HG03159 (cell line): ENCODE results near the gene FYCO1.

Experiments
- ATAC-seq: cut with Tn5 transposase; IDR thresholded peaks from one replicate; pipeline ENCODE4 v1.9.1; 2021; ENCODE audit warnings: mild to moderate bottlenecking, moderate library complexity; ENCODE audit not compliant: unreplicated experiment

FYCO1 gene

DNA sequence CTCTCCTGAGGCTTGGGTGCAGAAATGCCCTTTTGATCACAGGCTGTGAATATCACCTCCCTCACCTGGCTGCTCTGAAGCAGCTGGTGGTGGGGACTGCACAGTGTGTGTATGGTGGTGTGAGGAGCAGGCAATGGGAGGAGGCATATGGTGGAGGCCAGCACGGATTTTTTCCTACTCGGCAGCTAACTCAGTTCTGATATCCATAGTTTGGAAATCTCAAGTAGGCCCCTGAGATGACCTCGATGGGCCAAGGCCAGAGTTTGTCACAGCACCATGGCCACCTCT, 73.6 kb downstream of the FYCO1 start:
- ATAC-seq: no peak

DNA sequence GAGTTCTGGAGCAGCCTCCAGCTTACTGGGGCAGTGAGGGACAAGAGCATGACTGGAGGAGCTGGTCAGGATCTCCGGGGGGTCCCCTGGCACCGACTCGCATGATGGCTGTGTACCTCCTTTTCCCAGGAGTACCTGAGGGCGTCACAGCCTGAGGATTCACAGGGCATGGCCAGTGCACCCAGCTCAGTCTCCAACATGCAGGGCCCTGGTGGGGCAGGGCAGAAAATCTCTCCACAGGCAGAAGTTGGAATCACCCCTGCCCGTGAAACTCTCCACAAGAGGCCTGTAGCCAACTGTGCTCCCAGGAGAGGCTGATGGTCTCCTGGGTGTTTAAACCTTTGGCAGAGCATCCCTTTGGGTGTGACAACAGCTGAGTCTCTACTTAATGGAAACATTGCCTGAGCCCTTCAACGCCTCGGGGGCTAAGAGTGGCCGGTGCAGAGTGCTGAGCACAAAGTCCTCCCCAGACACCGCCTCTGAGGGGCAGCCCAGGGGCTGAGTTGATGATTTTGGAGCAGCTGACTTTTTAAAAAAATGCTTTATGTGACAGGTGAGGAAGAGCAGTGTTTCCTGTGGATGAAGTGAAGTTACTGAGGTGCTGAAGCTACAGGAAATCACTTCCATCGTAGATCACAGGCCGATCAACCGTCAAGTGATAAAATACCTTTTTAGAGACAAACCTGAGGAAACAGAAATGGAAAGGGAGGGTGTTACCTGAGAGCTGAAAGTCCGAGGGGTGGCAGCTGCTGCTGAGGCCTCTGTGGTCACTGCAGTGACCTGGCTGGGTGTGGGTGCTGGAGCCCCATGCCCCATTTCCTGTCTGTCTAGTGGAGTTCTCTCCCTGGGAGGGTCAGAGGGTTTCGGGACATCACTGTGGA, 74.2 kb downstream of the FYCO1 start:
- ATAC-seq: no peak

DNA sequence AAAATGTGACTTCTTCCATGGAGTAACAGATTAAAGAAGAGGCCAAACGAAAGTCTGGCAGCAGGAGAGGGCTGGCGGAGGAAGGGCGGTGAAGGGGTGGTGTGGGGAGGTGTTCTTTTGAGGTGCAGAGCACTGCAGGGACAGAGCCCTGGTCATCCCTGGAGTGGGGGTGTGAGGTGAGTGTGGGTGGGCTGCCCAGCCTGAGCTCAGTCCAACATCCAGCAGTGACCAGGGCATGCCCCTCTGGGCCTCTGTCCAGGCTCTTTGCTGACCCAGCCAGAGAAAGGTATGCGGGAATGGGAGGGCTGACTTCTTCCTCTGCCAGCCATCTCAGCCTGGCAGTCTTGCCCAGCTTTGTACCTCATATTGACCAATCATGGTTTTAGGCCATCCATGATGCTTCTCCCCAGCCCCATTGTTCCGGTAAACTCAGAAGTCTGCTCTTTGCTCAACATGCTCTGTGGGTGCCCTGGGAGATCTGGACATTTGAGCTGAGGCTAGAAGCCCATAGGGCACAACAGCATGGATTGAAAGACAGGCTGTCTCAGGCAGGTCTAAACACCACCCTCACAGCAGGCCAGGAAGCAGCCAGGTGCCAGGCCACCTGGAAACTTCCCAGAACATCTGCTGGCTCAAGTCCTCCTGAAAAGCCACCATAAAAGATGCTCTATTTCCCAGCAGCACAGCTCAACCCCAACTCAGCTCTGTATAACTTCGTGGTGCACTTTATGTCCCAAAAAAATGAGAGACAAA, 78.3 kb downstream of the FYCO1 start:
- ATAC-seq: no peak

DNA sequence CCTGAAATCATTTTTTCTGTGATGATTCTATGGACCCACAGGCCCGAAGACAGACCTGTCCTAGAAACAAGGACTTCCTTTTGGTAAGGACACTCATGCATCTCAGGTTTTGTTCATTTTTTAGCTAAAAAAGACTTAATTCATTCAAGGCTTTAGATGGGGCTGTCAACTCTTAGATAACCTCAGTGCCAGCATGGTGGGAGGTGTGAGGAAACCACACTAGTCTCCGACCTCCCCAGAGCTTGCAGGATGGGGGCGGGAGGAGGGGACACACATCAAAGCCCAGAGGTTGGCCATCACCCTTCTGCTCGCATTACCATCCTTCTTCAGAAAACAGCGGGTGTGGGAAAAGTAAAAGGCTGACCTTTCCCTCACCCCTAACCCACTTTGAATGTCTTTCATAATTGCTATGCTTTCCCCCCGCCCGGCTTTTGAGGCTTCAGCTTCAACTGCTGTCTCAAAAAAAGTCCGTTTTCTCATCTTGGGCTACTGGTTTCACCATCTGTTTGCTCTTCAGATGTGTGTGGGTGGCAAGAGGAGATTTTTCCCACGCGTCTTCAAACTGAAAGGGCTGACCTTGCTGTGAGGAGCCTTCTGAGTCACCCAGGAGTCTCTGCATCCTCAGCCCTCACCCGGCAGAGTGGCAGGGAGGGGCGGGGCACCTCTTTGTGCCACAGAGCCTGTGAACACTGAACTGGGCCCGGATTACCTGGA, 79.9 kb downstream of the FYCO1 start:
- ATAC-seq: peak; percentile 81

DNA sequence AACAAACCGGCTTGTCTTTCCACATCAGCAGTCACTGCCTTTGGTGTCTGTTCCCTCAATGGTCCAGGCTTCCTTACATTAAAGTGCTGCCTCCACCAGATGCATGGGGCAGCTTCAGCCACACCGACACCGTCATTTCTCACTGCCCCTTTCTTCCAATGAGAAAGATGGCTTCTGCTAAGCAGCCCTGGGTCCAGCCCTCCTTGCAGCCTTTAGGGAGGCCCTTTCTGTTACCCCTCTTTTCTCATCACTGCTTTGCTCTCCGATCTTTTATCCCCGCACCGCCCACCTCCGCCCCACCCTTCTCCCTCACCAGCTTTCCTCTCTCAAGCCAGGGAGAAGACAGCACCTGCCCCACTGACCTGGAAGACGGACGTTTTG, 80.6 kb downstream of the FYCO1 start:
- no peak for ATAC-seq

DNA sequence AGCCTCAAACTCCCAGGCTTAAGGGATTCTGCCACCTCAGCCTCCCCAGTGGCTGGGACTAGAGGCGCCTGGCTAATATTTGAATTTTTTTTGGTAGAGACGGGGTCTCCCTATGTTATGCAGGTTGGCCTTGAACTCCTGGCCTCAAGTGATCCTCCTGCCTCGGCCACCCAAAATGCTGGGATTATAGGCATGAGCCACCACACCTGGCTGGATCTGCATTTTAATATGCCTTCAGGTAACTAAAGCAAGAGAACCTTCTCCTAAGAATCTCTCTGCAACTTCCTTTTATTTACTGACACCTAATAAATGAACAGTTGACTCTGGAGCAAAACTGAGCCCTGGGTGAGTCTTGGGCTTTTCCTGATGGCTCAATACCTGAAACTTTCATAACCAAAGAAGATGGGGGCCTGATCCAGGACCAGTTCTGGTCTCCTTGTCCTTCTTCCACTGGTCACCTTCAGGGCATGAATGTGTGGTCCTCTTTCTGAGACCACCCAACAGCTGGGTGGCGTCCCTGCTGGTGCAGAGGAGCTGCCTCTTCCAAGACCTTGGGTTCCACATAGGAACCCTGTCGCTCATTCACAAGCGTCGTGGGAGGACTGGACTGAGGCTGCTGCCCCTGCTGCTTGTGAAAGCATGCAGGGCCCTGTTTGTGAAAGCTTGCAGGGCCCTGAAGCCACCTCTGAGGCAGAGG, 81.1 kb downstream of the FYCO1 start:
- no peak for ATAC-seq

DNA sequence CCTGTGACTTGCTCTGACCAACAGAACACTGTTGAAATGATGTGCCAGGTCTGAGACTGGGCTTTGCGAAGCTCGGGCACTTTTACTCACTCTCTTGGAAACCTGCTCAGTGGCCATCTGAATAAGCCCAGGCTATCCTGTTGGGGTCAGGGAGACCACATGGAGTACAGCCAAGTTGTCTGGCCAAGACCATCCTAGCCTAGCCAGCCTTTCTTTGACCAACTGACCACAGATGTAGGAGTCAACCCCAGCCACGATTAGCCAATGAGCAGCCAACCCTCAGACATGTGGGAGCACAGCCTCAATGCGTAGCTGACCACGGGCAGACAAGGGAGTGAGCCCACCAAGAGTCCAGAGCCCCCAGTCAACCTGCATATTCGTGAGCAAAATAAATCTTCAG, 83.2 kb downstream of the FYCO1 start:
- no peak for ATAC-seq

DNA sequence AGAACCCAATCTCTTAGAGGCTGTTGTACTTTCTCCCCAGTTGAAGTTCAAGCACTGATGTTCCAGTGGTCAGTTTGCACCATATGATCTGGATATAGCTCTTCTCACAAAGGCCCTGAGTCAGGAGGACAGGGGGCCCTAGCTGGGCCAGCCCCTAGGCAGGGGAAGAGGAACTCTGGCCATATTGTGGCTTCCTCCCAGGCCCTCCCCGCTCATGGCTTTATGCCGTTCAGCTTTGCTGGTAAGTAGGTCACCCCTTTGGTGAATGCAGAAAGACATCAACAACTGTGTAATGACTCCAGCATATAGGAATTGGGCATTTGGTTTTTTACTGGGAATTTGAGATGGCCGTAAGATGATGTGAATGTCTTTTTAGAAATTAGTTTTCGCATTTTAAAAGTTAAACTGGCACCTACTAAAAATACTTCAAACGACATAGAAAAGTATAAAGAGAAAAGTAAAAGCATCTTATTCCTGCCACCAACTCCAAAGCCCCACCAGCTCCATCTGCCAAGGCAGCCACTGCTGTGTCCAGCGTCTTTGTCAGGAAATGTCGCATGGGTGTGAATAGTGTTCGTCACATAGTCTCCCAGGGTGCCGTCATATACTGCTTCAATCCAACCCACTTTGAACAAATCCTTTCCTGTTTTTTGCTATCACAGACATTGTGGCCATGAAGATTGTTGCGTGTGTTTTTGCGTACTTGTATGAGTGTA, 84.0 kb downstream of the FYCO1 start:
- no peak for ATAC-seq

DNA sequence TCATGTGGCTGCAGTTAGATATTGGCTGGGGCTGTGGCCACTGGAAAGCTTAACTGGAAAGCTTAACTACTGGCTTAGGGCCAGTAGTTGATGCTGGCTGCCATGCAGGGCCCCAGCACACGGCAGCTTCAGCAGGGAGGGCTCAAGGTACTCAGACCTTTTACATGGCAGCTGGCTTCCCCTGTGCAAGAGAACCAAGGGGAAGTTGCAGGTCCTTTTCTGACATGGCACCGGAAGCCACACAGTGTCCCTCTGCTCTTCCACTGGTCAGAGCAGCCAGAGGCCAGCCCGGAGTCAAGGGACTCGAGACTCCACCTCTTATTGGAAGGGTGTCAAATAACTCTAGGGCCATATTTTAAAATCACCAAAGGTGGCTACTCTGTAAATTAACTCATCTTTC, 84.7 kb downstream of the FYCO1 start:
- ATAC-seq: no peak

DNA sequence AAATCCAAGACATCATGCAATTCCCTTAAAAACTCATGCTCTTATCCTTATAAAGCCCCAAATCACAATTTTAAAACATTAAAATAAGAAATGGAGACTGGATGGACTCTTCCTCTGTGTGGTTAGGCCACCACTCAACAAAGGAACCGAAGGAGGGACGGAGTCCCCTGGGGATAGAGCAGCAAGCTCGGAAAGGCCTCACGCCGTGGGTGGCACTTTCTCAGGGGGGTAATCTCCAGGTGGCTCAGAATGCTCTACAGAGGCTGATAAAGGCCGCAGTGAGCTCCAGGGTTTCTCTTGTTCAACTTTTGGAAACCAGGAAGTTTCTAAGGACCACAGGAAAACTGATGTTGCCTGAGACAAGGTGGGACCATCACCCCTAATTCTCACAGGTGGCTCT, 86.1 kb downstream of the FYCO1 start:
- ATAC-seq: no peak

DNA sequence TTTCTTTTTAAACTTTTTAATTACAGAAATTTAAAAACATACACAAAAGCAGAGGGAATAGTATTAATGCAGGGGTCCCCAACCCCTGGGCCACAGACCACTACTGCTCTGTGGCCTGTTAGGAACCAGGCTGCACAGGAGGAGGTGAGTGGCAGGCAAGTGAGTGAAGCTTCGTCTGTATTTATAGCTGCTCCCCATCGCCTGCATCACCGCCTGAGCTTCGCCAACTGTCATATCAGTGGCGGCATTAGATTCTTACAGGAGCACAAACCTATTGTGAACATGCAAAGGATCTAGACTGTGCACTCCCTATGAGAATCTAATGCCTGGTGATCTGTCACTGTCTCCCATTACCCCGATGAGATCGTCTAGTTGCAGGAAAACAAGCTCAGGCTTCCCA, 86.9 kb downstream of the FYCO1 start:
- ATAC-seq: no peak

DNA sequence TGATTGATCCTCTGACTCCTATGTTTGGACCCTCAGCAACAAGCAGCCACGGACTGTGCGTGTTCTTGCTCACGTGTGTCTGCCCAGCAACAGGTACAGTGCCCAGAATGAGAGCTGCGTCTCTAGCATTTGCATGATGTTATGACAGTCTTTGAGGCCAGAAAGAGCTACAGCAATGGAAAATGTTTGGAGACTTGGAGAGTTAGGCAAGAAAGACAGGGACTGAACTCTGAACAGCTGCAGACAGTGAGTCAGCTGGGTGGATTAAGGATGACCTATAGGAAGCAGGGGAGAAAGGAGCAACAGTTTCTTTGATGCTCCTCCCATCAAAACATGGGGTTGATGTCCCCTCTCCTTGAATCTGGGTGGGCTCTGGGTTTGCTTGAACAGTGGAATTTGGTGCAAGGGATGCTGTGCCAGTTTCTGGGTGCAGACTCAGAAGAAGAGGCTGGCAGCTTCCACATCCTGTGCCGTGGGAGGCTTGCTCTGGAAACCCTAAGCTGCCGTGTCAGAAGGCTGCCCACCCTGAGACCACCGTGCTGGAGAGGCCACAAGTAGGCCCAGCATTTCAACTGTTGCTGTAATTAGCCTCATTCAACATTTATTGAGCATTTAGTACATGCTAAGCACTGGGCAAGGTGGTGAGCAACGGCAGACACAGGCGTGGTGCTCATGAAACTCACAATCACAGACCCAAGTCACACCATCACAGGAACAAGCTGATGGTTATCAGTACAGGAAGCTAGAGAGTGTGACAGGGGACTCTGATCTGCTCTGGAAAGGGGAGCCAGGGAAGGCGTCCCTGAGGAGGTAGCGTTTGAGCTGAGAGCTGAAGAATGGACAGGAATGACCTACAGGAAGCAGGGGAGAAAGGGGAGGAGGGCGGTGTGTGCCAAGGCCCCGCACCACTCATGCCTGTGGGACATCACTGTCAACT, 87.6 kb downstream of the FYCO1 start:
- no peak for ATAC-seq

DNA sequence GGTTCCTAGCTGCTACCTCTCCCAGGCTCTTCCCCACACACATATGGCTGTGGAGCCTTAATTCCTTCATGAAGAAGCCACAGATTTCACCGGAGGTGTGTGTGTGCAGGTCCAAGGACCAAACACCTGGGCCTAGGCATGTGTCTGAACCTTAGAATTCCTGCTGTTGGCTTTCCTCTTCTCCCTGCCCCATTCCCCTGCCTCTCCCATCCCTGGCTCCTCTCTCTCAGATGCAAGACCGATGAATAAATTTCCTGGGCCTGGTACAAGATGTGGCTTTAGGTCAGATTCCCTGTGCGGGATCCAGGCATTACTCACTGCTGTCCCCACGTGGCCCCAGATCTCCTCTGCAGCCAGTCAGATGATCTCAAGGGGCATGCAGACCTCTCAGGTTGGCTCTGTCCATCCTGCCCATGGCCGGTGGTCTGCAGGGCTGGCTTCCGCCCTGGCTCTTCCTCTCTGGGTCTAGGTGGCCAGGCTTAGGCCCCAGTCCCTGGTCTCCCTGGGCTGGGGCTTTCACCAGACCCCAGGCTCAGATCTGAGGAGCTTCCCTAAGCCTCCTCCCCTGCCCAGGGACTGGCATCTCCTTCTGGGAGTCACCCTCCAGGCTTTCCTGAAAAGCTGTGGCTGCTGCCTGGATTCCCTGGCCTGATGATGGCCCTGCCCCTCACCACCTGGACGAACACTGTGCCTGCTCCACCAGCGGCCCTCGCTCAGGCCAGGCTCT, 88.8 kb downstream of the FYCO1 start:
- ATAC-seq: no peak

DNA sequence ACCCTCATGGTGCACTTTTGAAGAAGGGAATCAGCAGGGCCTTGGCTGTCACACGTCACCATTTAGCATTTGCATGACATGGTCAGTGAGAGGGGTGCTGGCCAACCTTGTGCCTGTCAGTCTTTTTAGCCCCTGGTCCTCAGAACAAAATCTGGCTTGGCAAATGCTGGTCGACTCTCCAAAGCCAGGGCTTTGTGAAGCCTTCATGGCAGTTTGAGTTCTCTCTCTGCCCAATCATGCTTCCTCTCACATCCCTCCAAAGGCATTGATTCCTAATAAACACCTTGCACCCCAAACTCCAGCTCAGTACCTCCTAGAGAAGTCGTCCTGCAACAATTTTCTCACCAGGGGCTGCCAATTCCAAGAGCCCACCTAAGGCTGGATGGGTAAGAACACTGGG, 89.9 kb downstream of the FYCO1 start:
- no peak for ATAC-seq

DNA sequence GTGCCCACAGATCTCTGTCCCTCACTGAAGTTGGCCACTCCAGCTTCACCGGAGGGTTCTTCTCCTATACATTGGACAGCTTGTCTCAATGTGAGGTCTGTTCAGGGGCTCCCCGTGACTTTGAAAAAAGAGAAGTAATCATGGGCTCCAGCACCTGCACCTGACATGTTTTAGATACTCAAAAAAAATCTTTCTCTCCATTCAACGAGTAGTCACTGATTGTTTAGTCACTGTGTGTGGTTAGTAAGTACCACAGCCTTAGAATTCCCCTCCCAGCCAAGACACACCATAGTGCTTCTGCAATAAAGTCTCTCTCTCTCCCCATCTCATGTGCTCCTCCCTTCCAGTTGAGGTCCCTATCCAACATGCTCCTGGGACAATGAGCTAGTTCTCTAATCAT, 90.7 kb downstream of the FYCO1 start:
- no peak for ATAC-seq

DNA sequence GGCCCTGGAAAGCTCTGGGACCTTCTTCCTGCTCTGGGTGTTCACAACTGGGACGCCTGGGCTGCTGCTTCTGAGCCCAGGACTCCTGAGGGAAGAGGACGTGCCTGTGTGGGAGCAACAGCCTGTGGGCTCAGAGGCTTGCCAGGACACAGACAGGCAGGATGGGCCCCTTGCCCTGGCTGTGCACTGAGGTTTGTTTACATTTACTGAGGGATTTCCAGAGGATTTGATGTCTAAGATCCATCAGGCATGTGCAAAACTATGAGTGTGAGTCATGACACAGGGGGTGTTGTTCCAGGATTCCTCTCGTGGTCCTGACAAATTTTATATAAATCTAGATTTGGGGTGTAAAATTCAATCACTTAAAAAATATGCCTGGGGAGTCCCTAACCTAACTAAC, 98.7 kb downstream of the FYCO1 start:
- ATAC-seq: no peak

DNA sequence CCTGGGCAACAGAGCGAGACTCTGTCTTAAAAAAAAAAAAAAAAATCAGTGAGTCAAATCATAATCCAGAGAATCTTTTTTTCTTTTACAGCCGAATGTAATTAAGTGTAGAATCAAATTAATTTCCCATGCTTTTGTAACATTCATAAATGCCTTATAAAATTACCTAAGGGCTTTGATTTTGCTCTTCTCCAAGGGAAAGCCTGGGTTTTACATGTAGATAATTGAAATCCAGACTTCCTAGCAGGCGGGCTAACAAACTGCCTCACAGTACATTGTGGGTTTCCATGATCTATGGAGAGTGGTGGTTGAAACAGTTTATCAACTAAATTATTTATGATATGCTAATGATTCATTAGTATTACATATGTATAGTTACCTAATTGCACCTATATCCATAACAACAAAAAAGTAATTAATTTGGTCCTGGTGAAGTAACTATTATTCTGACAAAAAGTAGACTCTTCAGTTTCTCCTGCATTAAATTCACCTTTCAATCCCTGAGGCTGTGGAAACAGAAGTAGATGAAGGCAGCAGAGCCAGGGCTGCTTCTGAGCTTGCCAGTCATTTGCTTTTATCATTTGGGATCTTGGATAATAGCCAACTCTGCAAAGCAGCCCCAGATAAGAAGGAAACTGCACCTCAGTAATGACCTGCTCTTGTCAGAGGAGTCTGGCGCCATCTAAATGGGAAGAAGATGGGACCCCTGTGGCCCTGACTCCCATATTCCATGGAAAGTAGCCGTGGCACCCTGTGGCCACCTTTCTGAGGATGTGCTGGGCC, 99.7 kb downstream of the FYCO1 start:
- ATAC-seq: no peak

DNA sequence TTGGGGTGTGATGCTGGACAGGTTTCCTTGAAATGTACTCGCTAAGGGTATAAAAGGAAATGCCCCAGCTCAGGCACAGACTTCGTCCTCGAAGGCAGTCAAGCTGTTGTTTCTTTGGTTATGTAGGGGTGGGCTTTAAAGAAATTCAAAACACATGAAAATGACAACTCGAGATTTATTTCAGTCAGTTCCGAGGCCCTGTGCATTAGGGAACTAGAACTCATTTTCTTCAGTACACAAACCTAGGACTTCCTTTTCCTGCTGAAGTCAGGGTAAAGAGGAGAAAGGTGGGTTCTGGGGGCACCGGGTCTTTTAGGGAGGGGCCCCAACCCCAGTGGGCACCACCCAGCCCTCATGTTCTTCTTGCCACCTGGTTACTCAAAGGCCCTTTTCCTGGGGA, 101.6 kb downstream of the FYCO1 start:
- ATAC-seq: no peak
